ENCODE results near the gene GABBR2.
"Not testable (repeated sequence)": the region's sequence is repeated elsewhere in the genome, so short reads cannot be mapped to it uniquely, and the experiment has no call there.

GABBR2 gene

DNA sequence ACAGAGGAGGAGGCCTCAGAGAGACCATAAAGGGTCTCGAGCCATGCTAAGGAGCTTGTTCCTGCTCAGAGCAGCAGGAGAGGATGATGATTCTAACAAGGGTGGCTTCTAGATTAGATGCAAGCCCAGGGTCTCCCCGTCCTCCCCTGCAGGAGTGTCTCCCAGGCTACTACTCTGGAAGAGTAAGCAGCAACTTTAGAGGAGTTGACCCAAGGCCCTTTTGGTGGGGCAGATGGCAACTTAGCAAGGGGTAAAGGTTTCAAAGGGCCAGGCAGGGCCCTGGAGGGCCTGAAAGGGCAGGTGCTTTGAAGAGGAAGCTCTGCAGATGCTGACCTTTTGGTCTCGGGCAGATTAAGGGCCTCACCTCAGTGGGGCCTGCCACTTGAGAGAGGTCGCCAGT is 174.9 kb downstream of the GABBR2 start:
- DNase-seq = no peak

DNA sequence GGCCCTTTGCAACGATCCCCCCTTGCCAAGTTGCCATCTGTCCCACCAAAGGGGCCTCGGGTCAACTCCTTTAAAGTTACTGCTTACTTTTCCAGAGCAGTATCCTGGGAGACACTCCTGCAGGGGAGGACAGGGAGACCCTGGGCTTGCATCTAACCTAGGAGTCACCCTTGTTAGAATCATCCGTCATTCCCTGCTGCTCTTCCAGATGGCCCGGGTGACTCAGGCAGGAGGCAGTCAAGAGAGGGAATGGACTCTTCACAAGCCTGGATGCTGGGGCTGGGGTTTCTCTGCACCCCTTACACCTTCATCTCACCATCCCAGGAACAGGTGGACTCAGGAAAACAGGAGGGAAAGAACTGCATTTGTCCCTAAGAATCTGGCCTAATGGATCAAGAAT is 175.6 kb downstream of the GABBR2 start:
- no peak for DNase-seq

DNA sequence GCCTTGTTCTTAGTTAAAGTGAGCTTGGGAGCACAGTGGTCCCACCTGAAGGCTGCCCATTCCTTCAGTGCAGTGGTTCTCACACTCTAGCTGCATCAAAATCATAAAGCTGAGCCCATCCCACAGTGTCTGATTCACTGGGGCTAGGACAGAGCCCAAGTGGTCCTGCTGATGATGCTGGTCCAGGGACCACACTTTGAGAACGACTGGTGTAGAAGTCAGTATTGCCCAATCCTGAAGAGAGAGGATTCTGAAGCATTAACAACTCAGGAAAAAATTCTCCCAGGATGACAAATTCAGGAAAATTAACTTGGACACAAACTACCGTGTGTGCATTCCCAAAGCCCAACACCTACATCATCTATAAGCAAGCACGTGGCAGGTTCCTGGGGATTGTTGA is 176.2 kb downstream of the GABBR2 start:
- DNase-seq = no peak

DNA sequence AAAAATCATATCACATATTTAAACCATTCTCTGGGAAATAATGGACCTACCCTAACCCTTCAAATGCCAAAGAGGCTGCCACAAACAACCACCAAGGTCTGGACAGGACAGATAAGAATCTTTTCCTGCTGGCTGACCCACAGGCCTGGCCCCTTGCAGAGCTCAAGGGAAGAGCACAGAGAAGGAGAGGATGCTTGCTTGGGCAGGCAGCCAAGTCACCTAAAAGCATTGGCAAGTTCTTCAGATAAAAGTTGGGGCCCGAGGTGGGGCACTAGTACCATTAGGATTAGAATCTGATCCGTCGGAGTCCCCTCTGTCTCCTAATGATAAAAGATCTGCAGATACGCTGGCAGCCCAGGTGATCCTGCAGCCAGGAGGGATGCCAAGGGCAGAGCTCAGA is 176.6 kb downstream of the GABBR2 start:
- DNase-seq = no peak

DNA sequence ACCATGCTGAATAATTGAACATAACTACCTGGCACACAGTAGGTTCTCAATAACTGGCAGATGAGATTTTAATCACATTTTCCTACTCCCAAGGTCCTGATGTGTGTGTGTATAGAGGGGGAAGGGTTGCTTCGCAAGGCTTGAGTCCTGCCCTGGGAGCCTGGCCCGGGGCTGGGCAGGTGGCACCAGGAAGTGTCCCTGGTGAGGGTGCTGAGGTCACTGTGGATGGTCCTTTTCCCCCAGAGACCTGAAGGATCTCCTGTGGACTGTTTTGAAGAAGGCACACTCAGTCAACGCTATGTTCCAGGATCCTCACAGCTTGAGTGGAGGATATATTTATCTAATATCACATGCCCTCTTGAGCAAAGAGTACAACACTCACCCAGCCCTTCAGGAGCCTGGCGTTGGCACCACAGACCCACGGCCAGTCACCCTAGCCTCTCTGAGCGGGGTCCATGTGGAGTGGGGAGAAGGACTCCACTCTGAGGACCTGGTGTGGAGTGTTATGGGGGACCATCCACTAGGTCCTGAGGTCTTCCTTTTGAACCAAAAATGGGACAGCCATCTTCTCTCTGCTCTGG is 177.8 kb downstream of the GABBR2 start:
- DNase-seq = no peak

DNA sequence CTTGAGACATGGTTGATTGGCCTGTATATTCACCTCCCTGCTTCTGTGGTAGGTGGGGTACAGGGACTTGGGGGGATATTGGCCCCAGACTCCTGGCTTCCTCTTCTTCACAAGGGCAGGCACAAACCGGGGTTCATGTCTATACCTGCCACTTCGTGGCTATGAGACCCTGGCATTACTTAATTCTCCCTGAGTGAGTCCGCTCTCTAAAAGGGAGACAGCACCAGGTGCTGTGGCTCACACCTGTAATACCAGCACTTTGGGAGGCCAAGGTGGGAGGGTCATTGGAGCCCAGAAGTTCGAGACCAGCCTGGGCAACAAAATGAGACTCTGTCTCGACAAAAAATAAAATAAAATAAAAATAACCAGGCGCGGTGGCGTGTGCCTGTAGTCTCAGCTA is 178.5 kb downstream of the GABBR2 start:
- DNase-seq = no peak

DNA sequence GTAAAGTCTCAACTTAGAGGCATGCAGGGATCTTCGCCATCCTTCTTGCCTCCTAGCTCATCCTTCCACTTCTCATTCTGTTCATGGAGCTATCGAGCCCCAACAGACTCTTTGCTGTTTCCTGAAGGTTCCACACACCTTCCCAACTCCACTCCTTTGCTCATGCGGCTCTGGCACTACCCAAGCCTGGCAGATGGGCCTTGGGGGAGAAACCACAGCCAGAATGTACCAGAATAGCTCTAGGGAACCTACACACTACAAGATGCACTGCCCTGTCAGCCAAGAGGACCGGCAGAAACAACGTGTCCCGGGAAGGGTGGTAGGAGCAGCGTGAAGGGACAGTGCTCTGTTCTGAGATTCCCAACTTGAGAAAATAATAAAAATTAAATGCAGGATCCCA is 178.9 kb downstream of the GABBR2 start:
- no peak for DNase-seq

DNA sequence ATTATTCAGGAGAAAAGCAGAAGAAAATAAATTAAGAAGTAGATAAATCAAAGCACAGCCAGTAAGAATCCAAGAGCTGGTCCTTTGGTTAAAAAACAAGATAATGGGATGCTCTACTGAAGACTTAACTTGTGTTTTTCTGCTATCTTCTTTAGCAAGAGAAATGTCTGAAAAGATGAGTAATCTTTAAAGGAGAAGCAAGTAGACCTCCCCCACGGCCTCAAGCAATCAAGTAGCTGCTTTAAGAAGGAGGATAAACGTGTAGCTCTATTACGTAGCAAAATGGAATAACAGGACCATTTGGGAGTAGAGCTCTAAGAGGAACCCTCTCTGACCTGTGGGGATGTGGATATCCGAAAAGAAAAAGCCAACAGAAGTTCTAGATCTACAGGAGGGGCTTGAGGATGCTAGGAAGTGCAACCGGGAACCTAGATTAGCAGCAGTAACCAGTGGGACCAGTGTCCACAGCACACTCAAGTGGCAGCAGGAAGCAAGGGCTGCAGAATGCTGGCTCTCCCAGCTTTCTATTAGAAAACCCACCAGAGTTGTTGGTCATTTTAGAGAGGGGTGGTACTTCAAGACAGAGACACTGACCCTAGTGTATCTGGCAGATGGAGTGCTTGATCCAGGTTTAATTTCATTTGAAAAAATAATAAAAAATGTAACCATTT is 185.4 kb downstream of the GABBR2 start:
- DNase-seq = no peak

DNA sequence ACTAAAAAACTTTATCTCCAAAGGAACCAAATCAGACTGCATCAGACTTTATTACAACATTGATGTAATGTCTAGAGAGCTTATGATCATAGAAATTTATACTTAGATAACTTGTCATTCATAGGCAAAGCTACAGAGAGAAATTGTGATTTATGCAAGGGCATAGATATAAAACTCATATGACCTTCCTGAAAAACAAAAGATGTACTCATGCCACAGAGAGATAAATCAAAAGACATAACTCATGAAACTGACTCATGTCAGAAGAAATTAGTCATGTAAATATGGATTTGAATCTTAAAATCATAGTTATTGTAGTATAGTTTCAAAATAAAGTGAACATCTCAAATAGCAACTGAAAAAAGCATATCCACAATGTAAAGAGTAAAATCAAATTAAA is 186.2 kb downstream of the GABBR2 start:
- no peak for DNase-seq

DNA sequence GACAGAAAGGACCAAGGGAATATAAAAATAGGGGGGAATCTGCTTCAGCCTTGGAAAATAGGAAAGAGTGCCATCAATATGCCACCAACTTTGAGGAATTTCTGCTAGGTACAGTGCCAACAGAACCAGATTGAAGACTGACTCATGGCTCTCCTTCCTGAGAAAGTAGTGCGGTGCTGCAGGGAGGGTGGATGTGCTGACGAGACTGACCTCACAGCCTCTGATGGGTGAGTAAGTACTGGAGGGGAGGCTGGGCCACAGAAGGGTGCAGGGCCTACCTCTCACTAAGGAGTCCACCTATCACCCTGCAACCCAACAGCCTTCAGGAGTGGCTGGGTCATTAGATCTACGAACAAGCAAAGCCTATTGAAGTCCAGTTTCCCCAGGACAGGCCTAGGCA is 187.6 kb downstream of the GABBR2 start:
- no peak for DNase-seq

DNA sequence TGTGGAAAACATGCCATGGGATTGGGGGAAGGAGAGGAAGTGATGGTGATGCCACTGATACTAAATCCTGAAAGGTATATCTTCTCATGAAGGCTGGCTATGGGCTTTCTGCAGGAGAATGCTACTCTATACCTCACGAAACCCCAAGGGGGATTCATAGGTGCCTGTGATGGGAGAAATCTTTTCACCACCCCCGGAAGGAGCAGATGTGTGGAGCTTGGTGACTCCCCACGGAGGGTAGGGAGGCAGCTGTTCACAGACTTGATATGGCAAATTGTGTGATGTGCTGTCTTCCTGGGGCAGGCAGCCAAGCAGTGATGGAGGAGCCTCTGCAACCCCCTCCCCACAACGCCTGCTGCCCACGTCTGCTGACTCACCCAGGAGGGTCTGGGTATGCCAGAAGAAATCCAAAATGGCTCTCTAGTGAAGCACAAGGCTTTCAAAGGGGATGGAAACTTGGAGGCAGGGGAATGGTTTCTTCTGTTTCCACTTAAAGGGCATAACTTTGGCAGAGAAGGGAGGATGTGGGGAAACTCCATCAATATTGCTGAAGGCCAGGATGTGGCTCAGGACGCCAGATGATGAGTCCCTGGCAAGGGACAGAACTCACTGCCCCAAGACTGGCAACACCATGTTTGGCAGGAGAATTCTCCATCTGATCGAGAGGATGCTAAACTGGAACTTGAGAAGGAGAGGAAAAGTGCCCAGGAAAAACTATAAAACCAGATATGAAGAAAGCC is 188.3 kb downstream of the GABBR2 start:
- no peak for DNase-seq

DNA sequence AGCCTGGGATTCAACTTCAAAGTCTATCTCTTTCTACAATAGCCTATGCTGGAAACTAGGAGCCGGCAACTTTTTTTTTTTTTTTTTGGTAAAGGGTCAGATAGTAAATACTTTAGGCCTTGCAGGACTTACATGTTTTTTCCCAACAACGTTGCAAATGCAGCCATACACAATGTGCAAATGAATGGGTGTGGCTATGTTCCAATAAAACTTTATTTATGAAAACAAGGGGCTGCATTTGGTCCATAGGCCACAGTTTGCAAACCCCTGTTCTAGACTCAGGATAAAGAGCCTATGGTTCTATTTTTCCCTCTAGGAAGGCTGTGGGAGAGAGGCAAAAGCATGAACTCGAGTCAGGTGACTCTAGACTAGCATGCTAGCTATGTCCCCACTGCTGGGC is 189.1 kb downstream of the GABBR2 start:
- DNase-seq = no peak

DNA sequence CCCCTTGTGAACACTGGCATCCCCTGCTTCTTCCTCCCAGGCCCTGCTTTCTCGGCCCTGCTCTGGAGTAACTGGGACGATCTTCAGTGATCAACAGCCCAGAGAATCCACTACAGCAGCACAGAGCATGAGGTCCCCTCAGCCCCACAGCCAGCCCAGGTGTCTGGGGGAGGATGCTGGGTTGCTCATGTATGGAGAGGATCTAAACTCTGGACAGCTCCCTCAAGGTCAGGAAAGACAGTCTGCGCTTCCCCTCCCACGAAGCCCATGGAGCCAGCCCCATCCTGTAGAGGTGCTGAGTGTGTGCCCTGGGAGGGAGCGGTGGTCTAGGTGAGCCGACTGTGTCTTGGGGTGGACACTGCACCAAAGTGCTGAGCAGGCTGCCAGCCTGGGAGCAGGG is 190.2 kb downstream of the GABBR2 start:
- DNase-seq = no peak

DNA sequence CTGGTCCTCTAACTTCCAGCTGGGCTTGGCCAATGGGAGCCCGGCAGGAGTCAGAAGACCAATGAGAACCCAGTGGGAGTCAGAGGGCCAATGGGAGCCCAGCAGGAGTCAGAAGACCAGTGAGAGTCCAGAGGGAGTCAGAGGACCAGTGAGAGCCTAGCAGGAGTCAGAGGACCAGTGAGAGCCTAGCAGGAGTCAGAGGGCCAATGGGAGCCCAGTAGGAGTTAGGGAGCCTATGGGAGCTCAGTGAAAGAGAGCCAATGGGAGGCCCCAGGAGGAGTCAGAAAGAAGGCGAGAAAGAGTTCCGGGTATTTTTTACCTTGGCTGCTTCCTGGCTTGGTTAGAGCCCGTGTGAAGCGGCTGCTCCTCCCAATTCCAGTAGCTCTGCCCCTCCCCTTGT is 191.0 kb downstream of the GABBR2 start:
- DNase-seq = no peak

DNA sequence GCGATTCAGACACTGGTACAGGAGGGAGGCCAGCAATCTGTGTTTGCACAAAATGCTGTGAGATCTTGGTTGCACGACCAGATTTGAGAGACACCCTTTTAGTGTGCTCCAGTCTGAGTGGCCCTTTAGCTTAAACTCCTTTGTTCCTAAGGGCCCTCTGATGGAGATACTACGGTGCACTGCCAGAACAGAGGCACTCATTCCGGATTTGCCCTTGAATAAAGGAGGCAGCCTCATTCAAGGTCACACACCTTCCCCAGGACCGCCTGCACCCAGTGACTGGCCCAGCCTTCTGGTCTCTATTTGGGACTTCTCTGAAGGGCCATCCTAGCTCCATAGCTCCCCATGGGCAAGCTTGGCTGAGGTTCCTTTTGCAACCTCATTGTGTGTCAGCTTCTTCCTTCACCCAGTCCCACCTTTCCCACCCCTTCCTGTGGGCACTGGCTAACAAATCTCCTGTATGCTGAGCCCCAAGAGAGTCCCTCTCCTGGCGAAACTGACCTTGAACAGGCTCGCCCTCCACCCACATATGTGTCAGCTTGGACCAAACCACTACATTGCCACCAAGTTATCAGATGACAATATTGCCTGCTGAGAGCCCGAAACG is 191.7 kb downstream of the GABBR2 start:
- no peak for DNase-seq

DNA sequence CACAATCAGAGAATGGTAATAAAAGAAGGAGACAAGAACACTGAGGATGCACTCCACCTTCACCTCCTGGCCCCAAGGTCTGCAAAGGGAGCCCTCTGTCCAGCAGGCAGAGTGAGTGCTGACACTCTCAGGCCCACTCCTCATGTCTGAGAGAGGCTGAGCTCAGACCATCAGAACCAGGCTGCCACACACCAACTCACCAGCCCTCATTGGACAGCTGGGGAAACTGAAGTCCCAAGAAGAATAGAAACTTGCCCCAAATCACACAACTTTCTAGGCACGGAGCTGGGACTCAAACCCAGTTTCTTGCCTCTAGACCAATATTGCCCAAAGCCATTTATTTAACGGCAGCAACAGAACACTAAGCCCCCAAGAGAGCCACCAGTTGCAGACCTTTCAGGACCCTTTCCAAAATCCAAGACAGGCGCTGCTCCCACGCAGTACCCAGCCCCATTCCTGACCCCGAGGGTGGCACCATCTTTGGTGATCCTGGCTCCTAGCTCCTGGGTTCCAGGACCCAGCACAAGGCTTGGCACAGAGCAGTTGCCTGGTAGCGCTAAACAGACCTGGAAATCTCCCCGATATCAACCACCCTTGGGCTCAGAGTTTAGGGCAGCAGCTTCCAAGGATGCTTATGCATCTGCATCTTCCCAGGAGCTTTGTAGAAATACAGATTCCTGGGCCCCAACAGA is 192.4 kb downstream of the GABBR2 start:
- no peak for DNase-seq

DNA sequence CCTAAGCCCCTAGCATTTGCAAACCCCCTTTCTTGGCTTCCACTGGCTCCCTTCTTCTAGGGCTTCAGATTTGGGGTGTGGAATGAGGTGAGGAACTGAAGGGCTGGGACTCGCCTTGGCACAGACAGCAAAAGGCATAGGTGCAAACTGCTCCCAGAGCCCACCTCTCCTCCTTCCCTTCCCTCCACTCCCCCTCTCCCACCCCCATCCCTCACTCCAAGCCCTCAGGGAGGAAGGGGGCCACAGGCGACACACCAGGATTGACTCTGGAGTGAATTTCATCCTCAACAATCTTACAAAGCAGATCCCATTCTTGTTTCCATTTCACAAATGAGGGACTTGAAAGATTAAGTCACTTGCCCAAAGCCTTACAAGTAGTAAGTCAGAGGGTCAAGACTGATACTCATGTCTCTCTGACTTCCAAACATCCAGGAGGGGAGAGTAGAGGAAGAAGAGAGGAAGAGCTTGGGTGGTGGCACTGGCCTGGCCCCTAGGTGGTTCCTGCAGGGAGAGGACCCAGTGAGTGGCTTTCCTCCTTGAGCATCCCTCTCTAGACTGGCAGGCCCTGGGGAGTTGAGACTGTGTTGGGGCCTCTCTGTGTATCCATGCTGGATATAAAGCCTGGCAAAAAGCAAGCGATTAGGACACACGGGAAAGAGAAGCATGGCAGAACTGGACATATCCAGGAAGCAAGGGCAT is 193.1 kb downstream of the GABBR2 start:
- DNase-seq = no peak

DNA sequence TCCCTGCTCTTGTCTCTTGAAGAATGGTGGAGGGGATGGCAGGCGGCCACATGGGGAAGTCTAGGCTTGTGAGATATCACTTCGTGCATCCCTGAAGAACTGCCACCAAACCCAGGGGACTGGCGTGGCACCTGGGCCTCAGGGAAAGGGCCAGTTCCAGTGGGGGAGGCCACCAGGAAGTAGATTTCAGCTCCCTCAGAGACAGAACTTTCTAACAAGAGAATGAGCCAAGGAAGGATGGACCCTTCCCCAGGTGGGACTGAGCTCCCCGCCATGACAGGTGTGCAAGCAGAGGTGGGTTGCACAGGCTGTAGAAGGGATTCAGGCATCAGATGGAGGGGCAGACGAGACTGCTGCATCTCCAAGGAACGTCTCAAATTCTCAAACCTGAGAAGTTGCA is 193.9 kb downstream of the GABBR2 start:
- no peak for DNase-seq

DNA sequence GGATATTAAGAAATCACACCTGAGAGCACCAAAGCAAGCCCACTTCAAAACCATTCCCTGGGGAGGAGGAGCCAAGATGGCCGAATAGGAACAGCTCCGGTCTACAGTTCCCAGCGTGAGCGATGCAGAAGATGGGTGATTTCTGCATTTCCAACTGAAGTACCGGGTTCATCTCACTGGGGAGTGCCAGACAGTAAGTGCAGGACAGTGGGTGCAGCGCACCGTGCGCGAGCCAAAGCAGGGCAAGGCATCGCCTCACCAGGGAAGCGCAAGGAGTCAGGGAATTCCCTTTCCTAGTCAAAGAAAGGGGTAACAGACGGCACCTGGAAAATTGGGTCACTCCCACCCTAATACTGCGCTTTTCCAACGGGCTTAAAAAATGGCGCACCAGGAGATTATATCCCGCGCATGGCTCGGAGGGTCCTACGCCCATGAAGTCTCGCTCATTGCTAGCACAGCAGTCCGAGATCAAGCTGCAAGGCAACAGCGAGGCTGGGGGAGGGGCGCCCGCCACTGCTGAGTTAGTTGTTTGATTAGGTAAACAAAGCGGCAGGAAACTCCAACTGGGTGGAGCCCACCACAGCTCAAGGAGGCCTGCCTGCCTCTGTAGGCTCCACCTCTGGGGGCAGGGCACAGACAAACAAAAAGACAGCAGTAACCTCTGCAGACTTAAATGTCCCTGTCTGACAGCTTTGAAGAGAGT is 200.4 kb downstream of the GABBR2 start:
- DNase-seq = not testable (repeated sequence)

DNA sequence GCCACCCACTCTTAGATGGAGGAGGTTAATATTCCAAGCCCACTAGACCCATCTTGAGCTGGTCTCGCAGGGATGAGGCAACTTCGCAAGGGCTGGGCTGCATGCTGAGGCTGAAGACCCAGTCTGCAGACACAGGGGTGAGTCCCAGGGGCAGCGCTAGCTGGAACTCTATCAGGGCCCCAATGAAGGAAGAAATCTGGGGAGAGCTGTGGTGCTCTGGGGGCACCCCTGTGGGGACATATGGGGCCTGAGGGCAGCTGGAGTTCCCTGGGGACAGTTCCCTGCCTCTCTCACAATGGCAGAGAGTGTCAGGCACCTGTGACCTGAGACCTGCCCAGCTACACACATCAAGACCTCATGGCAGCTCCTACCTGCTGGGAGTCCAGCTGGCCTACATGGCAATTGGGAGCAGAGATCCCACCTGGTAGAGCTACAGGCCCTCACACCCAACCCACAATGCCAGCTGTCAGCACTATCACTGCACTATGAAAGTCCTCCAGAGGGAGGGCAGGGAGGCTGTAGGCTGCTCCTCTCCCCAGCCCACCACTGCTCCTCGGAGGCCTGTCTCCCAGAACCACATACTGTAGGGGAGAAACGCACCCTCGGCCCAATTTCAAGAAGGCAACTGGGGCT is 202.2 kb downstream of the GABBR2 start:
- no peak for DNase-seq
